GM21526 (cell line): Measurements from ENCODE around the gene UBN1.

Source experiments
- ATAC-seq: cut with Tn5 transposase; IDR thresholded peaks from one replicate; pipeline ENCODE4 v1.9.1; 2021; ENCODE audit warnings: moderate library complexity; ENCODE audit not compliant: unreplicated experiment, low FRiP score

Gene UBN1

GRCh38 chr16:4859900-4860255 is 12.6 kb downstream of the UBN1 start:
- no peak for ATAC-seq

GRCh38 chr16:4860727-4861342 is 13.6 kb downstream of the UBN1 start:
- ATAC-seq = no peak

DNA sequence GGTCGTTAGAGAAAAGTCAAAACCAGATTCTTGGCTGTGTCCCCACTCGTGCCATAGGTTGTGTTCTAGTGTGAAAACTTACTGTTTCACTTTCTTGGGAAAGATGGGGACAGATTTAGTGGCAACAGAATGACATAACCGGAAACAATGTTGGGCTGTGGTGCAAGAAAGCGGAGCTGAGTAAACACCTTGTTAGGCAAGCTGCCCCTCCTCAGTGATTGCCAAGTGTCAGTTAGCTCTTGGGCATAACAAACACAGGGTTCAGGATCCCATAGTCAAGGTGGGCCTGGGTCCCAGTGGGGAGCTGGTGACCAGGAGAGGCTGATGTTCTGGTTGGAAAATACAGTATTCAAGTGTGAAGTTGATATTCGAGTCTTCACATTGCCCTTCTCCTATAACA is 15.4 kb downstream of the UBN1 start:
- ATAC-seq = no peak

GRCh38 chr16:4864728-4865127 is 17.4 kb downstream of the UBN1 start:
- no peak for ATAC-seq

DNA sequence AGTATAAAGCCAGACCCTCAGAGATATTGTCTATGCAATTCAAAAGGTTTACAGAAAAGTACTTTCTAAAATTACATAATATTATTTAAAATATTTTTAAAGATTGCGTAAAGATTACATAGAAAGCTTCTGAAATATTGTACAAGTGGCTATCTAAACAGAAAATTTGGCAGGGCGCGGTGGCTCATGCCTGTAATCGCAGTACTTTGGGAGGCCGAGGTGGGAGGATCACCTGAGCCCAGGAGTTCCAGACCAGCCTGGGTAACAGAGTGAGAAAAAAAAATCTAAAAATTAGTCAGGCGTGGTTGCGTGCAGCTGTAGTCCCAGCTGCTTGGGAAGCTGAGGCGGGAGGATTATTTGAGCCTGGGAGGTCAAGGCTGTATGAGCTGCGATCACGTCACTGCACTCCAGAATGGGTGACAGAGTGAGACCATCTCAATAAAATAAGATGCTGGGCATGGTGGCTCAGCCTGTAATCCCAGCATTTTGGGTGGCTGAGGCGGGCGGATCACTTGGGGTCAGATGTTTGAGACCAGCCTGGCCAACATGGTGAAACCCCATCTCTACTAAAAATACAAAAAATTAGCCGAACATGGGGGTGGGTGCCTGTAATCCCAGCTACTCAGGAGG is 18.1 kb downstream of the UBN1 start:
- no peak for ATAC-seq

- no peak for ATAC-seq
Observed at GRCh38 chr16:4866586-4866985, 19.3 kb downstream of the UBN1 start.

DNA sequence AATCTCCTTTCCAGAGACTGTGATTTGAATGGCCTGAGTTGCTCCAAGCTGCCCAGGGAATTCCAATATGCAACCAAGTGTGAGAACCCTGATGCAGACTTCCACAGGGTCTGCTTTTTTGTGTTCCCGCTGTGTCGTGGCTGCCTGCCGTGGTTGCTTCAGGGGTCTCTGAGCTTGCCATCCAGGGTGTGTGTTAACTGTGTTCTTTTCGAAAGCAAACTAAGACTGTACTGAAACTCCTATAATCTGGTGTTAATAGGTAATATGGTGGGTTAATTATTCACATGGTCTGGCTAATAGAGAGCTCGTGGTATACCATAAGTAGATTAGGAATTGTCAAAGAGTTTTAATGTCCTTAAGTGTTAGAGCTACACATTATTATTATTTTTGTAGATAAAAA is 20.7 kb downstream of the UBN1 start:
- ATAC-seq = no peak

DNA sequence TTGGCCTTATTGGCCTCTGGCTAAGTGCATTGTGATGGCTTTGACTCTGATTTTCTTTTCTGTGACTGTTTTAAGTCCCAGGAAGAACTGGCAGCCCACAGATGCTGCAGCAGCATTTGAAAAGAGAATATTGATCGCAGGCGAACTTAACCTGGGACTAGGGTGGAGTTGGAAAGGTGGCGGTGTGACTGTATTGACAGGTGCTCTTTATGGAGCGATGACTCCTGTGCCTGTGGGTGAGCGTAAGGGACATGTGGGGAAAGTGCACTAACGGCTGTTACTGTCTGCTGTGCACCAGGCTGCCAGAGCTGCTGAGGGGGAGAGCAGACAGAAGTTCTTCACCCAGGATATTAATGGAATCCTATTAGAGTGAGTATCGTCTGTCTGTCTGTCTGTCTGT is 21.3 kb downstream of the UBN1 start:
- no peak for ATAC-seq

GRCh38 chr16:4869147-4869805 is 22.0 kb downstream of the UBN1 start:
- ATAC-seq = no peak

DNA sequence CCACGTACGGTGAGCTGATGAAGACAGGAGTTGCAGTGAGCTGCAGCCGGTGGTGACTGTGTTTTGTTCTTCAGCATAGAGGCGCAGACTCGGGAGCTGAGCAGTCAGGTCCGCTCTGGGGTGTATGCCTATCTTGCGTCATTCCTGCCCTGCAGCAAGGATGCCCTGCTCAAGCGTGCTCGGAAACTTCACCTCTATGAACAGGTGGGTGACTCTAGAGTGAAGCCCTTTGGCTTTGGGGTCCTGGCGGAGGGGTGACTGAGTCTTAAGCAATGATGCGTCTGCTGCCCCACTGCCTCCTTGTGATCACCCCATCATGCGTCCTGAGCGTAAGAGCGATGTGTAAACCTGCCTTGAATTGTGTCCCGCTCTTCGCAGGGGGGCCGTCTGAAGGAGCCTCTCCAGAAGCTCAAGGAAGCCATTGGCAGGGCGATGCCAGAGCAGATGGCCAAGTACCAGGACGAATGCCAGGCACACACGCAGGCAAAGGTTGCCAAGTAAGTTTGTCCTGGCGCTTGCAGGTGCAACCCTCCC is 22.9 kb downstream of the UBN1 start:
- ATAC-seq = no peak

DNA sequence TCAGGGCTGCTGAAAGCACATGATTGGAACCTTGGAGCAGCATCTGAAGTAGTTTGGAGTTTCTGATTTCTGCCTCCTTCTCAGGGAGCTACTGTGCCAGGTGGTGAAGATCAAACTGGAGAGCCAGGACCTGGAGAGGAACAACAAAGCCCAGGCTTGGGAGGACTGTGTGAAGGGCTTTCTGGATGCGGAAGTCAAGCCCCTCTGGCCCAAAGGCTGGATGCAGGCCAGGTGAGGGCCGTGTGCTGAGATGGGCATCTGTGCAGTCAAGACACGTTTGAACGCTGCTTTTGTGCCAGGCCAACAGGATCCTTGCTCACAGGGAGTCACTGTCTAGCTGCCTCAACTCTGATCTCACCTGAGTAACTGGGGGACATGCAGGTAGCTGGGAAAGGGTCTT is 23.8 kb downstream of the UBN1 start:
- no peak for ATAC-seq

GRCh38 chr16:4873091-4873490 is 25.8 kb downstream of the UBN1 start:
- no peak for ATAC-seq

DNA sequence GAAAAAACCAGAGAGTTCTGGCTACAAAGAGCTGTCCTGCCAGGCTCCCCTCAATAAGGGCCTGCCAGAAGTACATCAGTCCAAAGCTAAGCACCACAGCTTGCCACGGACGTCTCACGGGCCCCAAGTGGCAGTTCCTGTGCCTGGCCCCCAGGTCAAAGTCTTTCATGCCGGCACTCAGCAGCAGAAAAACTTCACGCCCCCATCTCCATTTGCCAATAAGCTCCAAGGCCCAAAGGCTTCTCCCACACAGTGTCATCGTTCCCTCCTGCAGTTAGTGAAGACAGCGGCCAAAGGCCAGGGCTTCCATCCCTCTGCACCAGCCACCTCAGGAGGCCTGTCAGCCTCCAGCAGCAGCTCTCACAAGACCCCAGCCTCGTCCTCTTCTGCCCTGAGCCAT is 27.4 kb downstream of the UBN1 start:
- ATAC-seq = no peak

DNA sequence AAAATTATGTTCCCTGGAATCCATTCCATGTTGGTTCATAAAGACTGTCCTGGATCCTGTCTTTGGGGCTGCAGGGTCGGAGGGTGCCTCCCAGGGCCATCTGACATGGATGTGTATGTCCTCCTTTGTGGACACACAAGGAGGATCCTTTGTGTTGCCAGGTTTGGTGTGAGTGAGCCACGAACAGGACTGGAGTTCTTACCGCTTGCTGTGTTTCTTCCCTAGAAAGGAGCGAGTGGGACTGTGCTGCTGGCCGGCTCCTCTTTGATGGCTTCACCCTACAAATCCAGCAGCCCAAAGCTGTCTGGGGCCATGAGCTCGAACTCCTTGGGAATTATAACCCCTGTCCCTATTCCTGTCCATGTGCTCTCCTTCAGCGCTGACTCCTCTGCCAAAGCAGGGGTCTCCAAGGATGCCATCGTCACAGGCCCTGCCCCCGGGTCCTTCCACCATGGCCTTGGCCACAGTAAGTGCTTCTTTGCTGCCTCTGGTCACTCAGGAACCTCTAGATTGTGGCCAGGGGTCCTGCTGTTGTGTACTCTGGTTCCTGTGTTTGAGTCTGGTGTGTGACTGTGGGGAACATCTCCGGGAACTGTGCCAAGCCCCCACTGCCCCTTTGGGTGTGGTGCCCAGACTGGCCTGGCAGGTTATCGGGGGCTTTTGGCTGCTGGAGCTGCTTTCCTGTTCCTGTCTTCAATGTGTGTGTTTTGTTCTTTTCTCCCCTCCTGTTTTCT is 29.5 kb downstream of the UBN1 start:
- no peak for ATAC-seq

- ATAC-seq = no peak
Observed at GRCh38 chr16:4877380-4877685, 30.1 kb downstream of the UBN1 start.

- no peak for ATAC-seq
Observed at GRCh38 chr16:4879049-4879448, 31.8 kb downstream of the UBN1 start.

GRCh38 chr16:4880006-4880580 is 32.8 kb downstream of the UBN1 start:
- no peak for ATAC-seq

DNA sequence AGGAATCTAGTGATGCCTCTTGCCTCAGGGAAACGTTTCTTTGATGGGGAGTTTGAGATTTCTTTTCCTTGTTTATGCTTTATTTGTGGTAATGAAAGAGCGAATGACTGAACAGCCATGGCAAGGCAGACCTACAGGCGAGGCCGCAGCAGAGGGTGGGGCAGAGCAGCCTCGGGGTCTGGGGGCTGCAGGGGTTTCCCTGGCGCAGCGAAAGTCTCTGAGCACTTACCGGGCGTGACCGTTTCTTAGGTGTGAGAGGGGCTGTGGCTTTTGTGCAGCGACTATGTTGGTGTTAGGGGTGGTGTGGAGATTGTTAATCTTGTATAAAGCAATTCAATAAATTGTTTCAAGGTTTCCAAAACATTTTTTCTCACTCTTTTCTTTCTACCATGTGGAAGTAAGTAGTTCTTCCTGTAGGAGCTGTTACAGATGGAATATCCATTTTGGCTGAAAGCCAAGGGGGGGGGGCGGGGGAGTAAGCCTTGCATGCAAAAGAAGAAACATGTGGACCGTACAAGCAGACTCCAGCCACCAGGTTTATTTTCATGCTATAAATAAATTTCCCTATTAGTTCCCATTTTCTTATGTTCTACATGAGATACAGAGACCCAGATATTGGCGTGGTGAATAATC is 34.8 kb downstream of the UBN1 start:
- ATAC-seq = no peak

DNA sequence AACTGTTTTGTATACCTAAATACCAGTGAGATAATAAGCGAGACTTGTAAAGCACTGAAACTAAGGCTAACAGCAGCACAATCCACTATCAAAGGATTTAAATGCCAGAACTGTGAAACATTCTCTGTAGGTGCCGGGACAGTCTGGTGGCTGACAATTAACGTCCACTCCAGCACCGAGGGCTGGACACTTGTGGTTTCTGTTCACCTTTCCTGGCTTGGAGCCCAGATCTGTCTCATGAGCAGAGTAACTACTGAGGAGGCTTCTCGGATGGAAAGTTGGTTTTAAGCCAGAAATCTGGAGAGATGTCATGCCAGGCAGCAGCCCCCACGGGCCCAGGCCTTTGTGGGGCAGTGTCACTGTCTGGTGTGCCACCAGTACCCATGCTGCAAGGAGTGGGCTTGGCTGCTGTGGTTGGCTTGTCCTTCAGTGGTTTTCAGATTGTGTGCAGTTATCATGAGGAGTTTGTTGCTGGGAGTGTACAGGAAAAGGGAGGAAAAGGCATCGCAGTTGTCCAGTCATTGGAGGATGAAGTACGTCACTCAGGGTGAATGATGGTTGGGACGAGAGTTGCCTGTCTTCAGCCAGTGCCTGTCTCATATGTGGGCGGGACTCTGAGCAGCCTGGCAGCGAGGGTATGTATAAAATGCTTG is 35.5 kb downstream of the UBN1 start:
- ATAC-seq = no peak

DNA sequence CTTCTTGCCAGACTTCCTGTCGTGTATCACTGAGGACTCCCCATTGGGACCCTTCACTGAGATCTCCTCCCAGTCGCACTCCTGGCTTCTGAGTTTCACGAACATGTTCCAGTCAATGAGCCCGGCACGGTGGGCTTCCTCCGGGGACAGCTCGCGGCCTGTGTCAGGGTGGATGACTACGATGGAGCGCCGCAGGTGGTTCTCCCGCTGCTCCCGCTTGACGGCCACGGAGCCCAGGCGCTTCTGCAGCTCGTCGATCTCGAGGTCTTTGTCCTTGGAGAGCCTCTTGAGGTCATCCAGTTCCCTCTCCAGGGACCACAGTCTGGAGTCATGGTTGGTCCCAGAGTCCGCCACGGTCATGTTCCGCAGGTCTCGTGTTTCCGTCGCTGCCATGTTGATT is 36.2 kb downstream of the UBN1 start:
- ATAC-seq = no peak
